ENCODE measurements around the gene EIF4EBP2.

The EIF4EBP2 gene

GRCh38 chr10:70379581-70380176 is 24.3 kb upstream of the EIF4EBP2 start:
- no peak for DNase-seq

DNA sequence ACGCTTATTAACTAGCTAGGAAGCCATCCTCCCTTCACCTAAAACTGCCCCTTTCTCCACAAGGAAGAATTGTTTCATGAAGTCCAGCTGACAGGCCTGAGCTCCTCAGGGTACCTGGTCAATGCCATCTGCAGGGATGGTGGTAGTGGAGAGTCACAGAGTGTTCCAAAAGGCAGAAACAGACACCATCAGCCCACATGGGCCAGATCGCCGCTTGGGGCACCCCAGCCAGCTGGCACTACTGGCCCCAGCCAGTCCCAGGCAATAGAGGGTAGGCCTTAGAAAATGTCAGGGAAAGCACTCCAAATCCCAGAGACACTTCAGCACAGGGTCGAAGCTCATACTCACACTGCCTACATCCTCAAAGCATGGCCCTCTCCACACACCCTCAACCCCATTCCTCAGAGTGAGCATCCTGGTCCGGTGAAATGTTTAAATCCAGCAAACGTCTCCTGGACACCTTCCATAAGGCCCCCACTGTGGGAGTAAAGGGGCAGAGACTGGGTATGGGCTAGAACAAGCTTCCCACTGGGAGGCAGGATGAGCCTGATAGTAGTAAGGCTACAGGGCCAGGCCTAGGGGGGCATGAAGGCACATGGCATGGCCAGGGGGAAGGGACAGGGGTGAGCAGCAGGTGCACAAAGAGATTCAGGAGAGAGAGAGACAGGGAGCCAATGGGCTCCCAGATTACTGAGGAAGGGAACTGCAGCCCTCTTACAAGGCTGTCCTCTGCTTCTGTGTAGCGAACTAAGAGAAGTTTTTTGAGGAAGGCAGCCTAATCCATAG is 23.4 kb upstream of the EIF4EBP2 start:
- no peak for DNase-seq

DNA sequence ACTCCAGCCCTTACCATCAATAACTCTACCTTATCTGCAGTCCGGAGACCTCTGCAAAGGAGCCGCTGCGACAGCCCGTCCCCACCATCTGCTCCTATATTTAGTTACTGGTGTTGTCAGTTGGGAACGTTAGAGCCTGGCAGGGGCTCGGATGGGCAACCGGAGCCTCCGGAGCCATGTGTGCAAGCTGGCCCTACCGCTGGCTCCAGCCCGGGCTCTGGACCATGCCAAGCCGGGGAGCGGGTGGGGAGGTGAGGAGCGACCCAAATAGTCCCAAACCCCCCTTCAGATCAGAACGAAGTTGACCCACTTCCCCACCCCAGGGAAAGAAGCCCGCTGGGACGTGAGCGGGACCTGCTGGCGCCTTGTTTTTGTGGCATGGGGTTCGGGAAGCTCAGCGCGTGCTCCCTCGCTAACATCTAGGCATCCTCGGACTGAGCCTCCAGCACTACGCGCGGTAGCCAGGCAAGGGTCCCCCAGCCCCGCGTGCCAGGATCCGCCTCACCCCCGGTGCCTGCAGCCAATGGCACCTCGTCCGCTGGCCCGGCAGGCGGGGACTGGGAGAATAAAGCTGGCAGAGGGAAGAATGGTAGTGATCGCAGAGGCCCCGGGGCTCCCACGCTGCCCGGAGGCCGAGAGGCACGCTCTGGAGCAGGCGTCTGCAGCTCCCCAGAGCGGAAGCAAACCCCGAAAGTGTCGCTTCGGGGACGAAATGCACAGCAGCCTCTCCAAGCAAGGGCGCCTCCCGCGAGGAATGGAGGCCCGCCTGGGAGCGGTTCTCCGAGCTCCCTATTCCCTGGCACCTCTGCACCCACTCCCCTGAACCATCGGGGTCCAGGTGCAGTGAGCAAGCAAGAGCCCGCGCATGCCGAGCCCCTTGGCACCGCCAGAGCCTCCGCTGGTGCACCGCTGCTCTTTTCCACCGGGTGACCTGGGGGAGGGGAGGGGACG is 22.2 kb upstream of the EIF4EBP2 start:
- DNase-seq, result peak; percentile 18

DNA sequence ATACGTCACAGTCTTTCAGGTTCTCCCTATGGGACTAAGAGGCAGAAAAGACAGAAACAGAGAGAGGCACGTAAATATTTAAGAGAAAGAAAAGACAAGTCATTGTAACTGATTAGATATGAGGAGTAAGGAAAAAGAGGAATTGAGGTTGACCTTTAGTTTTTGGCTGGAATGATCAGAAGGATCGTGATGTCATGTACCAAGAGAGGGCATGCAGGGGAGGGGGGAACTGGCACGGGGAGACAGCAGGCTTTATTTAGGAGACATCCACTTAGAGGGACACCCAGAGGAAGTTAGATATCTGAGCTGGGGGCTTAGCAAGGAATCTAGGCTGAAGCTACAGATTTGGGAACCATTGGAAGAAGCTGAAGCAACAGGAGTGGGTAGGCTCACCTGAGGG is 12.3 kb upstream of the EIF4EBP2 start:
- no peak for DNase-seq

DNA sequence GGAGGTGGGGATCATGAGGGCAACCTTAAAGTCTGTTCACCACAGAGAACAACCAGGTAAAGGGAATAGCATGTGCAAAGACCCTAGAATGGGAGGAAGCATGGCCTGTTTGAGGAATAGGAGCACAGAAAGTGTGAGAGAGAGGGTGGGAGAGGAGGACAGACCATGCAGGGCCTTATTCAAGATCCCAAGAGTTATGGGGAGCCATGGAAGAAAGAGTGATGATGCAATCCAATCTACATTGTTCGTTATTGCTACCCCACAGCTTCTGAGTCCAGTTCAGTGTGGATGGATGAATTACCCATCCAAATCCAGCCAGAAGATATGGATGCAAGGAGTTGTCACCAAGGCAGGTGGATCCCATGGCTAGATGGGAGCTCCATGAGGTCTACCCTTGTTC is 7.8 kb upstream of the EIF4EBP2 start:
- no peak for DNase-seq

DNA sequence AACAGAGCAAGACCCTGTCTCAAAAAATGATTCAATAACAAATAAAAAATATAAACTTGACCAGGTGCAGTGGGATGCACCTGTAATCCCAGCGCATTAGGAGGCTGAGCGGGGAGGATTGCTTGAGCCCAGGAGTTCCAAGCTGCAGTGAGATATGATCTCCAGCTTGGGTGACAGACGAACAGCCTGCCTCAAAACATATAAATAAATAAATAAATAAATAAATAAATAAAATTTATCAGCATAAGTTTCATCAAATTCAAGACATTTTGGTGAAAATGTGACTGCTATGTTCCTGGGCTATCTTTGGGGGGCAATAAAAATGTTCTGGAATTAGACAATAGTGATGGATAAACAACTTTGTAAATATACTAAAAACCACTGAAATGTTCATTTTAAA is 4.8 kb upstream of the EIF4EBP2 start:
- no peak for DNase-seq

GRCh38 chr10:70403483-70404035 is 386 bp upstream of the EIF4EBP2 start:
- no peak for DNase-seq

GRCh38 chr10:70404787-70405036 is 767 bp downstream of the EIF4EBP2 start:
- no peak for DNase-seq

- DNase-seq, result no peak
Observed at GRCh38 chr10:70405037-70405824, 1.3 kb downstream of the EIF4EBP2 start.

- no peak for DNase-seq
Observed at GRCh38 chr10:70409772-70410171, 5.8 kb downstream of the EIF4EBP2 start.

DNA sequence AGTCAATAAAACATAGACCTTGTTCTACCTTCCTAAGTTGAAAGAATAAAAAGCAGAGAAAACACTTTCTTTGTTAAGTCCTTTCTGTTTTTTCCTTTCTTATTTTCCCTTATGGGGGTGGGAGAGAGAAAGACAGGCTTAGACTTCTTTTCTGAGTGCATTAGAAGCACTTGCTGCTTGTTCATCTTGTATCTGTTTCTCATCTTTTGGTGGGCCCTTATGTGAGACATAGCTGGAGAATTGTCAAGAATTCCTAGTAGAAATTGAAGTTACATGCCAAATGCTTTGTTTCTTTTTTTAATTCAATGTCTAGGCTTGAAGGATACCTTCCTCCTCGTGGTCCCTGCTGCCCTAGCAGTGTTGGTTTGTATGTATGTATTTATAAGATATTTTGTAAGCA is 6.7 kb downstream of the EIF4EBP2 start:
- no peak for DNase-seq

DNA sequence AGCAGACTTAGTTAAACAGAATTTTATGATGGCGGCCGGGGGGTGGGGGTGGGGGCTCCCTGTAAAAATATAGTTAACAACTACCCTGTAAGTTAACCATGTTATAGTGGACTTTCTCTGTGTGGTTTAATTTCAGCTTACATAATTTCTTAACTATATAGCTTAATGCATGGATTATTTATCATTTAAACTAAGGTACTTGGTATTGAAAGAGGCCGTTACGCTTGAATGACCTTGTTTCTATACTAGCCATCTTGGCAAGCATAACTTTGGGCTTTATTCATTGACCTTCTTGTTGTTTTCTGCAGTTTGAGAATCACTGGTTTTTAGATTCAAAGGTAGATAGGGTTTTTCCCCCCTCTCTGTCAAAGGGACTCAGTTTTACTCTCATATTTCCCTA is 8.4 kb downstream of the EIF4EBP2 start:
- no peak for DNase-seq

DNA sequence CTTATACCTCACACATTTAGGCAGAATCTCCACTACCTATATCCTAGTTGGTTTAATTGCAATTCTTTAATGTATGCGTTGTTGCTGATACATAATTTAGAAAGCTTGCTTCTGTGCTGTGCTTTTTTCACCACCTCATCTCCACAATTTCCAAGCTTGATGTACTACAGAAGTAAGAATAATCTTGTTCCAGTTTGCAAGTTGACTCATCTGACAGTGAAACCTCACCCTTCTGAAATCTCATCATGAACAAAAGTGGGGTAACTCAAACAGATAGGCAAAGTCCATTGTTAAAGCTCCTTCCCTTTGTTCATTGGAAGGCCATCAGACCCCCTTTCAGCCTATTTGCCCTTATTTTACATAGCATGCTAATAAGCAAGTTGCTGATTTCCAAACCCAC is 13.6 kb downstream of the EIF4EBP2 start:
- no peak for DNase-seq

- DNase-seq, result no peak
Observed at GRCh38 chr10:70418229-70418628, 14.3 kb downstream of the EIF4EBP2 start.

- DNase-seq, result no peak
Observed at GRCh38 chr10:70418713-70419112, 14.8 kb downstream of the EIF4EBP2 start.

- no peak for DNase-seq
Observed at GRCh38 chr10:70424320-70424719, 20.4 kb downstream of the EIF4EBP2 start.

- no peak for DNase-seq
Observed at GRCh38 chr10:70425096-70425495, 21.2 kb downstream of the EIF4EBP2 start.

- no peak for DNase-seq
Observed at GRCh38 chr10:70426823-70427222, 22.9 kb downstream of the EIF4EBP2 start.

GRCh38 chr10:70430493-70431445 is 26.8 kb downstream of the EIF4EBP2 start:
- no peak for DNase-seq

- no peak for DNase-seq
Observed at GRCh38 chr10:70432101-70432500, 28.2 kb downstream of the EIF4EBP2 start.

GRCh38 chr10:70432561-70433263 is 28.8 kb downstream of the EIF4EBP2 start:
- DNase-seq, result no peak
